Liver (tissue), 3 donors: ENCODE data around the gene GPANK1.

Source experiments
- CTCF ChIP-seq: fragments of 150-350 bp; IDR thresholded peaks from 2 replicates; pipeline ENCODE4 v1.5.1; 2017; ENCODE audit warnings: improper control_type of control experiment, low read depth, low read length; ENCODE audit not compliant: missing input control
- RAD21 ChIP-seq, 2 donors: IDR thresholded peaks; 2 replicates each; pipeline ENCODE4 v1.6.1; 2016; ENCODE audit warnings: antibody characterized with exemption in 2 of 2, mild to moderate bottlenecking in 2 of 2
- donor health status: healthy.
- donor health status: healthy.

- TF ChIP-seq CTCF (no peak), RAD21 (IDR thresholded peaks at IDR 0.05) (peak; percentile 30 to 45)
Measured at GRCh38 chr6:31652925-31653724, 11.7 kb downstream of the GPANK1 start.
